Esophagus muscularis mucosa (tissue), 4 donors: ENCODE results near the gene HAAO.

ENCODE experiments used
- CTCF ChIP-seq, 3 experiments: fragments of 200-600 bp in 2 of 3; fragments of 450-650 bp in 1 of 3; sonication (generic) in 2 of 3; IDR thresholded peaks; one replicate each; pipeline ENCODE4 v1.5.1; 2017 to 2019; ENCODE audit warnings: antibody characterized with exemption in 3 of 3, mild to moderate bottlenecking in 2 of 3, moderate library complexity in 1 of 3
- EP300 ChIP-seq: sonication (generic); formaldehyde crosslinking; IDR thresholded peaks from one replicate; pipeline ENCODE4 v1.6.1; 2017; ENCODE audit warnings: antibody characterized with exemption
- POLR2A ChIP-seq: fragments of 450-650 bp; IDR thresholded peaks from one replicate; pipeline ENCODE4 v1.6.1; 2017; ENCODE audit warnings: antibody characterized with exemption, moderate library complexity, mild to moderate bottlenecking, low read depth

GRCh38 chr2:42800461-42800962 is 8.1 kb upstream of the HAAO start:
- TF ChIP-seq CTCF (IDR thresholded peaks at IDR 0.05) = no peak
- TF ChIP-seq POLR2A = no peak
- no peak for TF ChIP-seq EP300
